ENCODE results near the gene LSP1.

DNA sequence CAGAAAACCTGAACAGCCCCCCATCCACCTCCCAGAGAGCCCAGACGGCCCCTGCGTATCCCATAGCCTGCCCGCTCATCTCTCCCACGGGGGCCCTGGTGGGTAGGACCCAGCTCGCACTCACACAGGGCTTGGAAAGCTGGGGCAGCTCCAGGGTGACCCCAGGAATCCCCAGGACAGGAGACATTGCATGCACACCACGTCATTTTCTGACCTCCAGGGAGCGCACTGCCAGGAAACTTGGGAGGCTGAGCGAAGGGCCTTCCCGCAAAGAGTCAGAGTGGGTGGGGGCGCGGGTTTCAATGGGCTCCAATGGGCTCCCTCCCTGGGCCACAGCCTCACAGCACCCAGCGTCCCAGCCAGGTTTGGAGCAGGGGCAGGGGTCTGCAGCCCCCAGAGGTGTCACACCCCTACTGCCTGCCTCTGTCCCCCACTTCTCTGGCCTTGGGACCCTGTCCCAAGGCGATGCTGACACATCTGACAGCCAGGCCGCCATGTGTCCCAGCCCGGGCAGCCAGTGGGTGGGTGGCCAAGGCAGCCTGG lies 26.3 kb upstream of the LSP1 start:
- TF ChIP-seq, protein P1, sequence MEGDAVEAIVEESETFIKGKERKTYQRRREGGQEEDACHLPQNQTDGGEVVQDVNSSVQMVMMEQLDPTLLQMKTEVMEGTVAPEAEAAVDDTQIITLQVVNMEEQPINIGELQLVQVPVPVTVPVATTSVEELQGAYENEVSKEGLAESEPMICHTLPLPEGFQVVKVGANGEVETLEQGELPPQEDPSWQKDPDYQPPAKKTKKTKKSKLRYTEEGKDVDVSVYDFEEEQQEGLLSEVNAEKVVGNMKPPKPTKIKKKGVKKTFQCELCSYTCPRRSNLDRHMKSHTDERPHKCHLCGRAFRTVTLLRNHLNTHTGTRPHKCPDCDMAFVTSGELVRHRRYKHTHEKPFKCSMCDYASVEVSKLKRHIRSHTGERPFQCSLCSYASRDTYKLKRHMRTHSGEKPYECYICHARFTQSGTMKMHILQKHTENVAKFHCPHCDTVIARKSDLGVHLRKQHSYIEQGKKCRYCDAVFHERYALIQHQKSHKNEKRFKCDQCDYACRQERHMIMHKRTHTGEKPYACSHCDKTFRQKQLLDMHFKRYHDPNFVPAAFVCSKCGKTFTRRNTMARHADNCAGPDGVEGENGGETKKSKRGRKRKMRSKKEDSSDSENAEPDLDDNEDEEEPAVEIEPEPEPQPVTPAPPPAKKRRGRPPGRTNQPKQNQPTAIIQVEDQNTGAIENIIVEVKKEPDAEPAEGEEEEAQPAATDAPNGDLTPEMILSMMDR (IDR thresholded peaks at IDR 0.05) = no peak
- TF ChIP-seq POLR2A (IDR thresholded peaks at IDR 0.05) (no peak), POLR2AphosphoS5 (IDR thresholded peaks at IDR 0.05) (no peak), EP300 (IDR thresholded peaks at IDR 0.05) (no peak)

All from sigmoid colon (tissue), 4 donors.